ENCODE measurements around the gene HHAT. TPM values are rescaled to one million over a fixed set of nuclear protein-coding genes. Genes with fewer than 3 reads are reported as not detected.

HHAT gene
- total RNA-seq, 4 donors from 2014 or later, result 4.6 to 8.8 (median 6.7) TPM

DNA sequence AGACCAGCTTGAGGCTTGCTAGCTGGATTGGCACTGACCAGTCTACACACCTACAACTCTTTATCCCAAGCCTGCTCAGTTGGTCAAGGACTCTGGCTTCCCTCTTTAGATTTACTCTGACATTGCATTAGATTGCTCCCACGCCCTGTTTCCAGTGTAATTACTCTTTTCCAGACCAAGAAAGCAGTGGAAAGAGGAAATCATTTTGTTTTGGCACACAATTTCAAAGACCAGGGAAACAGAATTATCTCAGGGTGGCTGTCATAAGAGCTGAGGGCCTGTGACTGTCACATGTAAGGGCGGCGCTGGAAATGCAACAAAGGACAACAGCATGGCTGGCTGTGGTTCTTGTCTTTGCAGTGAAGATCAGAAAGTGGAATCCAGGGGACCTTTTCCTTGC is 302.7 kb downstream of the HHAT start:
- 85 to 93% methylated on average over 3 of the region's 3 CpGs for WGBS, 2 donors
- intact Hi-C loops (cut with DNase I; ENCODE audit: low total_unique reads), result loop anchor here (10.0 kb wide), 1 partner anchor 1073 kb away; no protein-coding TSS in a partner anchor
- TF ChIP-seq, protein P1, sequence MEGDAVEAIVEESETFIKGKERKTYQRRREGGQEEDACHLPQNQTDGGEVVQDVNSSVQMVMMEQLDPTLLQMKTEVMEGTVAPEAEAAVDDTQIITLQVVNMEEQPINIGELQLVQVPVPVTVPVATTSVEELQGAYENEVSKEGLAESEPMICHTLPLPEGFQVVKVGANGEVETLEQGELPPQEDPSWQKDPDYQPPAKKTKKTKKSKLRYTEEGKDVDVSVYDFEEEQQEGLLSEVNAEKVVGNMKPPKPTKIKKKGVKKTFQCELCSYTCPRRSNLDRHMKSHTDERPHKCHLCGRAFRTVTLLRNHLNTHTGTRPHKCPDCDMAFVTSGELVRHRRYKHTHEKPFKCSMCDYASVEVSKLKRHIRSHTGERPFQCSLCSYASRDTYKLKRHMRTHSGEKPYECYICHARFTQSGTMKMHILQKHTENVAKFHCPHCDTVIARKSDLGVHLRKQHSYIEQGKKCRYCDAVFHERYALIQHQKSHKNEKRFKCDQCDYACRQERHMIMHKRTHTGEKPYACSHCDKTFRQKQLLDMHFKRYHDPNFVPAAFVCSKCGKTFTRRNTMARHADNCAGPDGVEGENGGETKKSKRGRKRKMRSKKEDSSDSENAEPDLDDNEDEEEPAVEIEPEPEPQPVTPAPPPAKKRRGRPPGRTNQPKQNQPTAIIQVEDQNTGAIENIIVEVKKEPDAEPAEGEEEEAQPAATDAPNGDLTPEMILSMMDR (IDR thresholded peaks at IDR 0.05), result no peak
- TF ChIP-seq POLR2A (IDR thresholded peaks at IDR 0.05), result no peak
- H3K4me3 ChIP-seq (ENCODE audit: low read depth, poor library complexity, severe bottlenecking), result no peak overlapping the region
- no peak for DNase-seq (ENCODE audit: low spot score in 2 of 2)

DNA sequence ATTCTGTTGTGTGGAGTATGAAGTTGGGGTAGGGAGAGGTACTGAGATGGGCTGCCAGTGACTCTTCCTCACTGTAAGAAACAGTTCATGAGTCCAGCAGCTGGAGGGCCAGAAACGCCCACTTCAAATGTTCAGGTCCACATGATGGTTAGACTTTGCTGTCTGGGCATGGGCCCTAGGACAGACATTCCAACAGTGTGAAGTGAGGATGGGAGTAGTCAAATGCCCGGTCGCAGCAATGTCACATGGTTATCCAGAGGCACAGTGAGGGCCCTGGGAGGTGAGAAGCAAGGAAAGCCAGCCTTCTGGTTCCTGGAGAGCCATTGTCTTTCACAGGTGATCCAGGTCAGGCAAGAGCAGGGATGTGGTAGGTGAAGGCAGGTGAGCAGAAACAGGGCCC is 304.4 kb downstream of the HHAT start:
- H3K4me3 ChIP-seq (ENCODE audit: low read depth, poor library complexity, severe bottlenecking), result no peak overlapping the region
- no peak for DNase-seq (ENCODE audit: low spot score in 2 of 2)
- TF ChIP-seq, protein P1 (IDR thresholded peaks at IDR 0.05), result no peak
- TF ChIP-seq POLR2A (IDR thresholded peaks at IDR 0.05), result no peak
- intact Hi-C loops (cut with DNase I; ENCODE audit: low total_unique reads), result loop anchor here (10.0 kb wide), 1 partner anchor 1072 kb away; no protein-coding TSS in a partner anchor
- 81 to 94% methylated on average over 3 of the region's 3 CpGs for WGBS, 2 donors

DNA sequence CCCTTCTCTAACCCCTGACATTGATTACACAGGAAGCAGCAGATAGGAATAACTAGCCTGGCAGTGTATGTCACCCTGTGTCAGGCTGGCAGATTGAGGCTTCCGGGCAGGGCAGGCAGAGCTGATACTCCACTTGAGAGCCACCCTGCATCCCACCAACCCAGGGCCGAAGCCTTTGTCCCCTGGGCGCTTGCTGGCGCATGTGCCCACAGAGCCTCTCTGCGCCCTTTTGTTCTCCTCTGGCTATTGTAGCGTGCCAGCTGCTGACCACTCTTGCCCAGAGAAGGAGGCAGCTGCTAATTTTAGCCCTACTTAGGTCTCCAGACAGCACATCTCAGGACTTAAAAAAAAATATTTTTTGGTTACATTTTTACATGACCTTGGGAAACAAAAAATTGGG is 304.9 kb downstream of the HHAT start:
- intact Hi-C loops (cut with DNase I; ENCODE audit: low total_unique reads), result loop anchor here (10.0 kb wide), 1 partner anchor 1071 kb away; no protein-coding TSS in a partner anchor
- no peak for DNase-seq (ENCODE audit: low spot score in 2 of 2)
- H3K4me3 ChIP-seq (ENCODE audit: low read depth, poor library complexity, severe bottlenecking), result no peak overlapping the region
- TF ChIP-seq, protein P1 (IDR thresholded peaks at IDR 0.05), result no peak
- TF ChIP-seq POLR2A (IDR thresholded peaks at IDR 0.05), result no peak
- 90 to 99% methylated on average over 6 of the region's 6 CpGs for WGBS, 2 donors

DNA sequence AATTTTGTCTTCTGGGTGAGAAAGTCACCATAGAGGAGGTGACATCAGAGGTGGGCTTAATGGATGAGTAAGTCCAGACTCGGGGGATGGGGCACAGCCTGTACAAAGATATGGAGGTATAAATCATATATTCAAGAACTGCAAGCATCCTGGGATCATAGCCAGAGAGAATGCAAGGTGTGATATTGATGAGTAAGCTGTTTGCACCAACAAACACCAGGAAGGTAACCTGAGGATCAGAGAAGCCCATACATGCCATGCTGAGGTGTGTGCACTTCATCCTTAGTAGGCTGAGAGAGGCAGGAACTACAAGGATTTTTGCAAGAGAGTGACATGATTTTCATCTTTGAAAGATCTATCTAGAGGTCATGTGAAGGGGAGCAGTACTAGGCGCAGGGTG is 306.4 kb downstream of the HHAT start:
- TF ChIP-seq, protein P1 (IDR thresholded peaks at IDR 0.05), result no peak
- no peak for TF ChIP-seq POLR2A (IDR thresholded peaks at IDR 0.05)
- intact Hi-C loops (cut with DNase I; ENCODE audit: low total_unique reads), result loop anchor here (10.0 kb wide), 1 partner anchor 1070 kb away; no protein-coding TSS in a partner anchor
- DNase-seq (ENCODE audit: low spot score in 2 of 2), result no peak
- 84 to 90% methylated on average over 2 of the region's 2 CpGs for WGBS, 2 donors
- H3K4me3 ChIP-seq (ENCODE audit: low read depth, poor library complexity, severe bottlenecking), result no peak overlapping the region

DNA sequence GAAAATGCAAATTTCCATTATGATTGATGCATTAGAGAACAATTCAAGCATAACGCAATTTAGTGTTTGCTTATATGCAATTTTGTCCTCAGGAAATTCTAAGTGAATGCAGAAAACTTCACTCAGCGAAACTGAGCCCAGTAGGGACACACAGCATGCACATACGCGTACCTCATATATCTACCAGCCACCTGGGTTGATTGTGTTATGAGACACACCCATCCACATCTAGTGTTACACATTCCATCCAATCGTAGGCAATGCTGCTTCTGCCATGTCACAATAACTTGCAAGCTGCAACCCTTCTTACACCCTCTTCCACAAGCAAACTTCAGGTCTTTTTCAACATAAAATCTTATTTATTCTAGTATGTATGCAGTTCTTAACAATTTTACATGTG is 312.9 kb downstream of the HHAT start:
- WGBS, 2 donors, result 71 to 75% methylated on average over 5 of the region's 5 CpGs

More for the DNA sequence above, 312.9 kb downstream of the HHAT start:
- TF ChIP-seq POLR2A (IDR thresholded peaks at IDR 0.05), result no peak
- TF ChIP-seq, protein P1 (IDR thresholded peaks at IDR 0.05), result no peak
- DNase-seq (ENCODE audit: low spot score in 2 of 2), result no peak
- H3K4me3 ChIP-seq (ENCODE audit: low read depth, poor library complexity, severe bottlenecking), result no peak overlapping the region
- intact Hi-C loops (cut with DNase I; ENCODE audit: low total_unique reads), result no loop called here

Data from lower leg skin (tissue), 4 donors.